BJ (cell line): ENCODE data around the gene B9D2. TPM values are rescaled to one million over a fixed set of nuclear protein-coding genes. Genes with fewer than 3 reads are reported as not detected.

ENCODE experiments used
- CTCF ChIA-PET: fragments of 350-600 bp; formaldehyde crosslinking; extraction: SDS; loops from one replicate; lab custom pipeline; 2021; ENCODE audit warnings: antibody characterized with exemption, inconsistent platforms; lab: Yijun Ruan, JAX
- POLR2A ChIA-PET: fragments of 300-600 bp; sonication (Branson Sonifier 250); formaldehyde crosslinking; extraction: SDS; loops from one replicate; lab custom pipeline; 2021; ENCODE audit warnings: antibody characterized with exemption; lab: Charles Lee
- DNase-seq: peaks from one replicate; pipeline ENCODE4 v3.0.0-alpha.2; 2011; ENCODE audit warnings: low read depth
- H3K27me3 ChIP-seq: 2 replicates; pipeline ENCODE4 v1.6.0; 2011; ENCODE audit warnings: low read length; ENCODE audit not compliant: control insufficient read depth, insufficient read depth
- H3K36me3 ChIP-seq: 2 replicates; pipeline ENCODE4 v1.5.1; 2011; ENCODE audit warnings: low read length; ENCODE audit not compliant: control insufficient read depth, insufficient read depth
- H3K4me3 ChIP-seq: 2 replicates; pipeline ENCODE4 v1.5.1; 2011; ENCODE audit warnings: low read depth, mild to moderate bottlenecking, control low read depth, low read length
- CTCF ChIP-seq: IDR thresholded peaks from 2 replicates; pipeline ENCODE4 v1.5.1; 2011; ENCODE audit warnings: low read depth, mild to moderate bottlenecking, control low read depth, inconsistent platforms, low read length, moderate library complexity; ENCODE audit not compliant: insufficient read depth
- polyA plus RNA-seq: library from polyadenylated mRNA; depleted of rRNA; stranded (reverse); fragments of >200 nt; gene quantifications from 2 replicates; pipeline ENCODE4 v1.2.3, GENCODE V29; 2011; rRNA removed

The B9D2 gene
- polyA plus RNA-seq, 1 experiment: 10.9 TPM

- Histone ChIP-seq H3K27me3 (no peaks in the 10 kb centered on the region), H3K4me3 (no peak overlapping the region), H3K36me3 (peaks cover 41% of the 10 kb centered on the region)
- DNase-seq: no peak
- POLR2A ChIA-PET: no interaction called here
- TF ChIP-seq CTCF: no peak
- CTCF ChIA-PET: interaction anchor here (1.0 to 5.3 kb wide), 6 partner anchors 10 to 179 kb away, joined by 3 to 83 read pairs (median 4); partner anchors contain the start of gene HNRNPUL1
These were observed 57.8 kb downstream of the B9D2 start for GRCh38 chr19:41305927-41306793.

- Histone ChIP-seq H3K4me3 (no peak overlapping the region), H3K27me3 (no peaks in the 10 kb centered on the region), H3K36me3 (peaks cover 45% of the 10 kb centered on the region)
- CTCF ChIA-PET: interaction anchor here (1.1 to 4.6 kb wide), 4 partner anchors 8 to 178 kb away, joined by 3 to 83 read pairs (median 4); no protein-coding TSS in a partner anchor
- POLR2A ChIA-PET: no interaction called here
- DNase-seq: no peak
- TF ChIP-seq CTCF: no peak
These were observed 59.1 kb downstream of the B9D2 start for GRCh38 chr19:41304706-41305483.

Other genes with a start within 250 kb of the B9D2 start
- not detected in 2 replicates for gene CYP2F1, start 249.7 kb downstream of the B9D2 start, polyA plus RNA-seq
- gene CYP2S1, start 170.9 kb downstream of the B9D2 start, polyA plus RNA-seq: 0.27 and 0.53 TPM in 2 replicates
- 190 and 260 TPM in 2 replicates for gene AXL, start 144.9 kb downstream of the B9D2 start, polyA plus RNA-seq
- gene HNRNPUL1, start 99.8 kb downstream of the B9D2 start, polyA plus RNA-seq: 35.4 and 37.9 TPM in 2 replicates
- gene CCDC97, start 54.0 kb downstream of the B9D2 start, polyA plus RNA-seq: 7.2 and 10.3 TPM in 2 replicates
- gene TGFB1, start 10.2 kb downstream of the B9D2 start, polyA plus RNA-seq: 7.3 and 11.2 TPM in 2 replicates
- gene TMEM91, start 12.4 kb upstream of the B9D2 start, polyA plus RNA-seq: 3.2 and 5.1 TPM in 2 replicates
- 16.5 and 24.7 TPM in 2 replicates for gene EXOSC5, start 33.2 kb upstream of the B9D2 start, polyA plus RNA-seq
- 15.1 and 24.2 TPM in 2 replicates for gene BCKDHA, start 33.7 kb upstream of the B9D2 start, polyA plus RNA-seq
- gene B3GNT8, start 63.2 kb upstream of the B9D2 start, polyA plus RNA-seq: 0.36 and 0.40 TPM in 2 replicates
- gene DMAC2, start 75.8 kb upstream of the B9D2 start, polyA plus RNA-seq: 54.0 and 82.4 TPM in 2 replicates
- gene ERICH4, start 79.0 kb upstream of the B9D2 start, polyA plus RNA-seq: not detected in 2 replicates
- gene CEACAM21, start 212.0 kb upstream of the B9D2 start, polyA plus RNA-seq: not detected in 2 replicates